H1 (cell line): ENCODE results near the gene ZNF486. TPM values are rescaled to one million over a fixed set of nuclear protein-coding genes. Genes with fewer than 3 reads are reported as not detected.

Experiments
- CTCF ChIA-PET: fragments of 300-600 bp; sonication (Branson Sonifier 250); formaldehyde crosslinking; loops from one replicate; lab custom pipeline; 2021; ENCODE audit not compliant: partially characterized antibody; lab: Charles Lee
- POLR2A ChIA-PET: fragments of 300-600 bp; sonication (Branson Sonifier 250); formaldehyde crosslinking; loops from one replicate; lab custom pipeline; 2021; ENCODE audit warnings: inconsistent platforms; ENCODE audit not compliant: partially characterized antibody; lab: Charles Lee
- DNase-seq, 2 experiments: peaks; one replicate each; pipeline versions ENCODE4 v3.0.0 to v3.0.0-alpha.2; 2010 to 2022; ENCODE audit warnings: low spot score in 2 of 2, low read depth in 1 of 2, mixed read lengths in 1 of 2
- FAIRE-seq: peaks from 2 replicates; lab custom pipeline; 2011; peaks lifted over from hg19 to GRCh38; lab: Jason Lieb, UNC
- H2AFZ ChIP-seq: 2 replicates; pipeline ENCODE4 v1.8.1; 2012; ENCODE audit warnings: low read length, inconsistent platforms
- H2AK5ac ChIP-seq: 2 replicates; pipeline ENCODE4 v1.6.1; 2013; ENCODE audit warnings: low read depth, low read length
- H2BK120ac ChIP-seq: replicated peaks from 2 replicates; pipeline ENCODE3; 2013; ENCODE audit warnings: low read depth, low read length, inconsistent platforms
- H2BK12ac ChIP-seq: 2 replicates; pipeline ENCODE4 v1.6.1; 2013; ENCODE audit warnings: low read depth, low read length
- H2BK15ac ChIP-seq: 2 replicates; pipeline ENCODE4 v1.6.1; 2013; ENCODE audit warnings: low read length
- H2BK20ac ChIP-seq: 2 replicates; pipeline ENCODE4 v1.6.1; 2013; ENCODE audit warnings: low read length
- H2BK5ac ChIP-seq: 2 replicates; pipeline ENCODE4 v1.6.1; 2013; ENCODE audit warnings: low read depth, low read length
- H3K14ac ChIP-seq: 2 replicates; pipeline ENCODE4 v1.6.1; 2013; ENCODE audit warnings: inconsistent platforms; ENCODE audit not compliant: insufficient read length
- H3K18ac ChIP-seq: 2 replicates; pipeline ENCODE4 v1.6.1; 2013; ENCODE audit warnings: low read length; ENCODE audit errors: extremely low read depth
- H3K23ac ChIP-seq: 2 replicates; pipeline ENCODE4 v1.6.1; 2013; ENCODE audit warnings: inconsistent platforms; ENCODE audit not compliant: insufficient read length
- H3K23me2 ChIP-seq: 2 replicates; pipeline ENCODE4 v1.6.1; 2013; ENCODE audit warnings: low read depth, low read length
- H3K27ac ChIP-seq: 2 replicates; pipeline ENCODE4 v1.6.1; 2011; ENCODE audit warnings: low read depth, low read length, inconsistent platforms
- H3K27me3 ChIP-seq, 4 experiments: replicated peaks in 1 of 4; 1 replicate in 1 of 4; 2 replicates in 3 of 4; pipeline versions ENCODE4 v1.6.1 to v1.8.1; 2011 to 2013; ENCODE audit warnings: low read length in 3 of 4, mild to moderate bottlenecking in 3 of 4, inconsistent platforms in 2 of 4, mixed read lengths in 2 of 4, moderate library complexity in 1 of 4; ENCODE audit not compliant: control insufficient read depth in 3 of 4, insufficient read depth in 3 of 4; ENCODE audit errors: extremely low read depth in 1 of 4
- H3K36me3 ChIP-seq, 4 experiments: 2 replicates each; pipeline versions ENCODE4 v1.6.1 to v1.8.1; 2011 to 2013; ENCODE audit warnings: mild to moderate bottlenecking in 4 of 4, low read length in 3 of 4, moderate library complexity in 2 of 4, control low read depth in 1 of 4, inconsistent platforms in 1 of 4; ENCODE audit not compliant: insufficient read depth in 4 of 4, control insufficient read depth in 2 of 4
- H3K4ac ChIP-seq: replicated peaks from 2 replicates; pipeline ENCODE3; 2013; ENCODE audit warnings: low read length, low read depth, mixed read lengths, inconsistent platforms; ENCODE audit not compliant: insufficient read length
- H3K4me1 ChIP-seq, 4 experiments: replicated peaks in 1 of 4; 1 replicate in 1 of 4; 2 replicates in 3 of 4; pipeline versions ENCODE4 v1.6.1 to v1.8.1; 2011 to 2013; ENCODE audit warnings: low read length in 3 of 4, inconsistent platforms in 2 of 4, mixed read lengths in 1 of 4; ENCODE audit not compliant: insufficient read depth in 4 of 4, control insufficient read depth in 3 of 4
- H3K4me2 ChIP-seq, 2 experiments: 2 replicates each; pipeline versions ENCODE4 v1.6.1 to v1.8.1; 2011 to 2013; ENCODE audit warnings: low read depth in 2 of 2, low read length in 2 of 2, control low read depth in 1 of 2, inconsistent platforms in 1 of 2, mild to moderate bottlenecking in 1 of 2; ENCODE audit not compliant: insufficient read depth in 1 of 2
- H3K4me3 ChIP-seq, 4 experiments: fragments of 200-600, 300-600 bp in 1 of 4; sonication (generic), shearing (Covaris generic), sonication (Bioruptor Twin) in 1 of 4; 2 replicates each; pipeline versions ENCODE4 v1.5.1 to v1.8.1; 2011 to 2016; ENCODE audit warnings: low read length in 4 of 4, low read depth in 3 of 4, control low read depth in 2 of 4, inconsistent platforms in 2 of 4, mild to moderate bottlenecking in 2 of 4, mixed read lengths in 1 of 4, moderate library complexity in 1 of 4; ENCODE audit not compliant: insufficient read depth in 2 of 4; ENCODE audit errors: extremely low read depth in 1 of 4
- H3K56ac ChIP-seq: replicated peaks from 2 replicates; pipeline ENCODE3; 2013; ENCODE audit warnings: low read depth, mild to moderate bottlenecking, mixed read lengths, low read length, inconsistent platforms; ENCODE audit not compliant: insufficient read length
- H3K79me1 ChIP-seq: 2 replicates; pipeline ENCODE4 v1.6.1; 2013; ENCODE audit warnings: low read depth, low read length, control low read depth
- H3K79me2 ChIP-seq, 2 experiments: 2 replicates each; pipeline versions ENCODE4 v1.6.1 to v1.8.1; 2012 to 2013; ENCODE audit warnings: low read length in 2 of 2, mild to moderate bottlenecking in 2 of 2, inconsistent platforms in 1 of 2; ENCODE audit not compliant: insufficient read depth in 2 of 2, control insufficient read depth in 1 of 2
- H3K9ac ChIP-seq, 4 experiments: replicated peaks in 1 of 4; 1 replicate in 1 of 4; 2 replicates in 3 of 4; pipeline versions ENCODE4 v1.6.1 to v1.8.1; 2011 to 2013; ENCODE audit warnings: low read depth in 3 of 4, low read length in 3 of 4, control low read depth in 2 of 4, mild to moderate bottlenecking in 2 of 4, moderate library complexity in 2 of 4, inconsistent platforms in 1 of 4; ENCODE audit errors: extremely low read depth in 1 of 4
- H3K9me3 ChIP-seq, 2 experiments: 2 replicates each; pipeline versions ENCODE4 v1.6.1 to v1.8.1; 2012 to 2013; ENCODE audit warnings: mild to moderate bottlenecking in 2 of 2, moderate library complexity in 2 of 2, control low read depth in 1 of 2, inconsistent platforms in 1 of 2, low read depth in 1 of 2, low read length in 1 of 2, mixed read lengths in 1 of 2; ENCODE audit not compliant: insufficient read depth in 2 of 2
- H4K20me1 ChIP-seq, 2 experiments: replicated peaks in 1 of 2; 2 replicates each; pipeline versions ENCODE3 to v1.8.1; 2011 to 2013; ENCODE audit warnings: inconsistent platforms in 2 of 2, low read length in 2 of 2, mild to moderate bottlenecking in 1 of 2; ENCODE audit not compliant: insufficient read depth in 2 of 2, control insufficient read depth in 1 of 2
- H4K5ac ChIP-seq: 2 replicates; pipeline ENCODE4 v1.6.1; 2013; ENCODE audit warnings: low read length, low read depth, mixed read lengths, inconsistent platforms; ENCODE audit not compliant: insufficient read length
- H4K8ac ChIP-seq: 2 replicates; pipeline ENCODE4 v1.8.0; 2013; ENCODE audit warnings: mild to moderate bottlenecking, moderate library complexity, low read length, inconsistent platforms; ENCODE audit not compliant: insufficient read depth; ENCODE audit errors: extremely low read depth
- H4K91ac ChIP-seq: replicated peaks from 2 replicates; pipeline ENCODE3; 2013; ENCODE audit warnings: low read length, mixed read lengths, inconsistent platforms; ENCODE audit not compliant: insufficient read length
- GTF2F1 ChIP-seq: IDR thresholded peaks from 2 replicates; pipeline ENCODE4 v1.6.1; 2012; ENCODE audit warnings: low read depth, low read length, improper control_type of control experiment, borderline replicate concordance
- KDM4A ChIP-seq: IDR thresholded peaks from one replicate; pipeline ENCODE4 v1.7.1; 2012; ENCODE audit warnings: low read depth, mild to moderate bottlenecking, moderate library complexity, low read length, inconsistent platforms; ENCODE audit not compliant: severe bottlenecking
- RAD21 ChIP-seq, 2 experiments: IDR thresholded peaks in 1 of 2; conservative IDR thresholded peaks in 1 of 2; 2 replicates each; pipeline ENCODE4 v1.6.1; 2011; ENCODE audit warnings: low read depth in 2 of 2, low read length in 2 of 2, improper control_type of control experiment in 1 of 2, inconsistent platforms in 1 of 2, mild to moderate bottlenecking in 1 of 2, moderate library complexity in 1 of 2
- RBBP5 ChIP-seq: IDR thresholded peaks from 2 replicates; pipeline ENCODE4 v1.7.1; 2012; ENCODE audit warnings: low read depth, mild to moderate bottlenecking, inconsistent platforms, low read length, moderate library complexity, borderline replicate concordance
- RFX5 ChIP-seq: IDR thresholded peaks from 2 replicates; pipeline ENCODE4 v1.6.1; 2011; ENCODE audit warnings: low read depth, low read length, improper control_type of control experiment, borderline replicate concordance
- RXRA ChIP-seq: IDR thresholded peaks from 2 replicates; pipeline ENCODE4 v1.6.1; 2011; ENCODE audit warnings: low read depth, mild to moderate bottlenecking, low read length, moderate library complexity; ENCODE audit not compliant: insufficient read depth
- SIRT6 ChIP-seq: IDR thresholded peaks from one replicate; pipeline ENCODE4 v1.7.1; 2012; ENCODE audit warnings: low read length, inconsistent platforms
- SP1 ChIP-seq: IDR thresholded peaks from 2 replicates; pipeline ENCODE4 v1.6.1; 2011; ENCODE audit warnings: low read depth, low read length
- TAF1 ChIP-seq: IDR thresholded peaks from 2 replicates; pipeline ENCODE4 v1.6.1; 2011; ENCODE audit warnings: mild to moderate bottlenecking, low read depth, low read length
- WGBS, 2 experiments: shearing (Covaris generic) in 1 of 2; methylation state at CpG; one replicate each; pipeline versions ENCODE4 v1.1.6 to v1.1.7; 2013 to 2015; ENCODE audit warnings: low lambda C conversion rate in 2 of 2, mixed read lengths in 2 of 2, inconsistent platforms in 1 of 2, low coverage in 1 of 2, missing lambda C conversion rate in 1 of 2; ENCODE audit not compliant: insufficient replicate concordance in 2 of 2, insufficient coverage in 1 of 2, insufficient read length in 1 of 2; ENCODE audit errors: extremely low coverage in 1 of 2, missing lambda C conversion rate in 1 of 2; 5-methylcytosine and 5-hydroxymethylcytosine counted together
- polyA plus RNA-seq, 7 experiments: library from polyadenylated mRNA; depleted of rRNA in 3 of 7; stranded (reverse) in 5 of 7; unstranded in 2 of 7; fragments of >200 nt in 5 of 7; fragments of 200-250 nt in 2 of 7; gene quantifications; 1 replicate in 5 of 7; 2 replicates in 1 of 7; 4 replicates in 1 of 7; pipeline versions ENCODE4 v1.2.1 to v1.2.3, GENCODE V29; 2011 to 2013; ENCODE audit warnings: missing spikeins in 2 of 7, mixed read lengths in 2 of 7
- total RNA-seq: library from RNA; stranded (reverse); fragmentation: NEBNext Ultra II Directional; extraction: Animal tissue kit (Norgen Biotek cat#: 25700); gene quantifications from 2 replicates; pipeline ENCODE4 v1.2.1, GENCODE V29; 2021

Gene ZNF486
- total and polyA plus RNA-seq, 2 of the 8 experiments (the other 6 are each of a cell fraction or from before 2014, with no cell fraction given): 10.7 to 23.4 TPM

- Histone ChIP-seq H3K4me3 (no peak overlapping the region), H2BK15ac (no peak overlapping the region), H3K79me1 (no peaks in the 10 kb centered on the region), H2AFZ (no peak overlapping the region), H3K14ac (no peak overlapping the region), H3K4me2 (no peak overlapping the region), H3K9me3 (peaks cover 2 to 5% of the 10 kb centered on the region in 2 experiments; a peak in 2 of 4 replicates), H3K18ac (peak overlapping the region; percentile 5; the same call in 1 of the 2 replicates), H2BK5ac (peak overlapping the region; percentile 38; the same call in 1 of the 2 replicates), H3K36me3 (no peaks in the 10 kb centered on the region), H4K8ac (no peak overlapping the region), H2BK12ac (0 out of 2 replicates have a peak overlapping the region, but pooled peaks have one; percentile 88), H3K4ac (no peak overlapping the region), H4K20me1 (no peaks in the 10 kb centered on the region), H3K79me2 (no peaks in the 10 kb centered on the region), H3K23me2 (no peaks in the 10 kb centered on the region), H2BK120ac (no peak overlapping the region), H3K23ac (no peak overlapping the region), H3K56ac (no peak overlapping the region), H4K5ac (no peak overlapping the region), H3K27me3 (no peaks in the 10 kb centered on the region; a peak in 1 of 7 replicates), H4K91ac (peak overlapping the region; percentile 8), H2AK5ac (no peak overlapping the region), H3K4me1 (peaks cover 4 to 12% (median 6%) of the 10 kb centered on the region in 4 experiments; a peak in 4 of 7 replicates), H3K9ac (no peak overlapping the region), H3K27ac (no peak overlapping the region), H2BK20ac (0 out of 2 replicates have a peak overlapping the region, but pooled peaks have one; percentile 88)
- FAIRE-seq (peak; percentile 32), DNase-seq (peak in 1 of 2 experiments; percentile 72)
- ChIA-PET POLR2A (interaction anchor here (1.4 to 2.3 kb wide), 4 partner anchors 10 to 177 kb away, joined by 3 to 9 read pairs (median 6); no protein-coding TSS in a partner anchor), CTCF (interaction anchor here (0.6 to 2.7 kb wide), 15 partner anchors 9 to 314 kb away, joined by 3 to 25 read pairs (median 5); no protein-coding TSS in a partner anchor)
- 71% methylated on average over 10 of the region's 10 CpGs; no CpG with 5 or more reads in 1 of the 2 experiments for WGBS, 2 experiments
- TF ChIP-seq SIRT6: no peak
- no peak for TF ChIP-seq RBBP5
- TF ChIP-seq GTF2F1: no peak
- TF ChIP-seq RAD21 (IDR thresholded peaks at IDR 0.05 in 1 of 2, conservative IDR thresholded peaks at IDR 0.05 in 1 of 2; ENCODE audit: low read depth in 2 of 2, low read length in 2 of 2): peak; percentile 94 to 95
- TF ChIP-seq KDM4A: no peak
- TF ChIP-seq TAF1: no peak
- TF ChIP-seq RFX5: no peak
- no peak for TF ChIP-seq RXRA
- TF ChIP-seq SP1: no peak
These were observed 80.1 kb downstream of the ZNF486 start for GRCh38 chr19:20247016-20247683.
